Erythroblast (primary cell): ENCODE measurements around the gene DEFB116.
"Not testable (repeated sequence)": the region's sequence is repeated elsewhere in the genome, so short reads cannot be mapped to it uniquely, and the experiment has no call there.

Experiments used
- DNase-seq, 2 experiments: peaks; one replicate each; lab custom pipeline; 2025; lab: John Stamatoyannopoulos, UW
- GATA1 ChIP-seq: IDR thresholded peaks from 2 replicates; pipeline ENCODE4 v1.6.1; 2011; ENCODE audit warnings: low read depth, mild to moderate bottlenecking, control low read depth, low read length, moderate library complexity
- POLR2A ChIP-seq: IDR thresholded peaks from 2 replicates; pipeline ENCODE4 v1.6.1; 2011; ENCODE audit warnings: mild to moderate bottlenecking, low read length

DEFB116 gene

GRCh38 chr20:31308535-31309162, at the start of gene DEFB116:
Gene DEFB116, minus strand, starts transcription at chr20:31308585. Its CDS starts 0 bp downstream, at chr20:31308585.
- TF ChIP-seq POLR2A: no peak
- TF ChIP-seq GATA1: no peak
- no peak for DNase-seq

- DNase-seq: no peak
- TF ChIP-seq POLR2A: no peak
- TF ChIP-seq GATA1: no peak
These were observed 47.6 kb upstream of the DEFB116 start for GRCh38 chr20:31355981-31356380.

GRCh38 chr20:31341470-31341869, 33.1 kb upstream of the DEFB116 start:
- no peak for DNase-seq
- TF ChIP-seq POLR2A (no peak), GATA1 (no peak)

- no peak for DNase-seq
- TF ChIP-seq POLR2A (no peak), GATA1 (no peak)
These were observed 22.5 kb upstream of the DEFB116 start for GRCh38 chr20:31330893-31331292.

- DNase-seq: no peak
- TF ChIP-seq GATA1 (no peak), POLR2A (no peak)
These were observed 14.1 kb upstream of the DEFB116 start for GRCh38 chr20:31322504-31322903.

- not testable (repeated sequence) for DNase-seq
These were observed 23.4 kb downstream of the DEFB116 start for GRCh38 chr20:31284964-31285363.

- no peak for TF ChIP-seq POLR2A
- no peak for TF ChIP-seq GATA1
- no peak for DNase-seq
These were observed 30.2 kb downstream of the DEFB116 start for GRCh38 chr20:31278178-31278577.

GRCh38 chr20:31274441-31274840, 33.9 kb downstream of the DEFB116 start:
- TF ChIP-seq POLR2A (no peak), GATA1 (no peak)
- DNase-seq: no peak

GRCh38 chr20:31260326-31260932, 48.0 kb downstream of the DEFB116 start:
- peak in 1 of 2 experiments; percentile 17 for DNase-seq
- TF ChIP-seq POLR2A (no peak), GATA1 (no peak)

GRCh38 chr20:31257364-31257763, 51.0 kb downstream of the DEFB116 start, which contains the start of gene DEFB115:
Gene DEFB115, plus strand, starts transcription at chr20:31257664. Its CDS starts 0 bp downstream, at chr20:31257664.
- DNase-seq: no peak
- no peak for TF ChIP-seq POLR2A
- no peak for TF ChIP-seq GATA1

- no peak for DNase-seq
- TF ChIP-seq POLR2A: no peak
- no peak for TF ChIP-seq GATA1
These were observed 51.4 kb downstream of the DEFB116 start for GRCh38 chr20:31256959-31257358.
